NCI-H1930 (cell line): ENCODE results near the gene C1QTNF1.
"Not testable (repeated sequence)": the region's sequence is repeated elsewhere in the genome, so short reads cannot be mapped to it uniquely, and the experiment has no call there.

ENCODE experiments used
- DNase-seq, 2 experiments: peaks; one replicate each; lab custom pipeline; 2025; lab: John Stamatoyannopoulos, UW

Gene C1QTNF1

DNA sequence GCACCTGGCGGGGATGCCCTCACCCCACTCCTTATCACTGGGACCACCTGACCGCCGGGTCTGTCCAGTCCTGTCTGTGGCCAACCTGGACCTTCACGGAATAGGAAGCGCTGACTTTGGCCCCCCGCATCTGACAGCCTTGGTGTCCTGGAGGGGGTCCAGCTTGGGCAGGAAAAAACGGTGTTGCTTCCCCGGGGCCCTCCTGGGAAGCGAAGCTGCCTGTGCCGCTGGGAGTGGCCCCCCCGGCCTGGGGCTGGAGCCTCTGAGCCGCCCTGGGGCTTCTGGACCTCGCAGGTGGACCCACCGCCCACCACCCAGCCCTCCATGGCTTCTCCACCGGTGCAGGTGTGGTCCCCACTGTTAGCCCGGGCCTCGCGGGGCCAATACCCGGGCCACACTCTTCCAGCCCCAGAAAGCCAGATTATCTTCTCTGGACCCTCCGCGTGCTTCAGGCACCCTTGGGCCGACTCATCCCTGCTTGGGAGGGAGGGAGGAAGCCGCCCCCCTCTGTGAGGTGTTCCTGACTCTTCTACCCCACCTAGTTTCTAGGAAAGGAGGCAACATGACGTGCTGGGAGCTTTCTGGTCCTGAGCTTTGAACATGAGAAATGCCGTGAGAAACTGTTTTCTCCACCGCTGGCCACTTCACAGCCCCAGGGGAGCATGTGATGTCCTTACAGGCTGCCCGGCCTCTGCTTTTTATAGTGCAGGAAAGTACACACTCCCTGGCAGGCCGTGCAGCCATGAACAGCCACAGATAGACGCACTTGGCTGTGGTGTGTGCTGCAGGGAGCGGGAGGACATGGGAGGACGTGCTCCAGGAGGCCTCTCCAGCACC lies 1.1 kb downstream of the C1QTNF1 start:
- DNase-seq = no peak

DNA sequence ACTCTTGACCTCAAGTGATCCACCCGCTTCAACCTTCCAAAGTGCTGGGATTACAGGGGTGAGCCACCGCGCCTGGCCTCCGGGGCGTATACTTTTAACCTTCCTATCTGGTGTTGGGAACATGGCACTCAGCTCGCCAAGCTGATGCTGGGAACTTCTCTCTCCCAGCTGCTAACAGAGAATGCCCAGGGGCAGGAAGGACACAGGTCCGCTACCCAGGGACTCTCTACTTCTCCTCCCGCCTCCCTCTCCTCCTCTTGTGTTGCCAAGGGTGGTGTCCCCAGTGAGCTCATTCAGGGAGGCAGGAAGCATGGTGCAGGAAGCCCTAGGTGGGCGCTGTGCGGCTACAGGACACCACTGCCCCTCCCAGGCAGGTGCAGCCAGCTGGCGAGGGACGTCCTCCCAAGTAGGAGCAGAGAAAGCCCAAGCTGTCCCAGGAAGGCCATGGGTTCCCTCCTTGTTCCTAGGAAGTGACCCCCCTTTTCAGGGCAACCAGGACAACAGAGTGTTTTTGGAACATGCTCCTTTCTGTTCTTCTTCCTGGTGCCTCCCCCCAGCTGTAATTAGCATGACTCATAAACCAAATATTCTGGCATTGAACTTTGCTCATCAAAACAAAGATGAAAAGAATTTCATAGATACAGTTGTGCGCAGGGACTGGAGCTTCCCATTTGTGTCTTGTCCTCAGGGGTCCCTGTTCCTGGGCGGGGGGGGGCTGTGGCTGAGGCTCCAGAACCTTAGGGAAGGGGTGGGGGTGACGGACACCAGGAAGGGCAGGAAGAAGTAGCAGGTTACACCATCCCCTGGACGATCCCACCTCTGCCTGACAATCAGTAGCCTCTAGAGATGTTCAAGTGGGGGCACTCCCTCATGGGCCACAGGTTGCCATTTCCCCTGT lies 2.7 kb downstream of the C1QTNF1 start:
- no peak for DNase-seq

DNA sequence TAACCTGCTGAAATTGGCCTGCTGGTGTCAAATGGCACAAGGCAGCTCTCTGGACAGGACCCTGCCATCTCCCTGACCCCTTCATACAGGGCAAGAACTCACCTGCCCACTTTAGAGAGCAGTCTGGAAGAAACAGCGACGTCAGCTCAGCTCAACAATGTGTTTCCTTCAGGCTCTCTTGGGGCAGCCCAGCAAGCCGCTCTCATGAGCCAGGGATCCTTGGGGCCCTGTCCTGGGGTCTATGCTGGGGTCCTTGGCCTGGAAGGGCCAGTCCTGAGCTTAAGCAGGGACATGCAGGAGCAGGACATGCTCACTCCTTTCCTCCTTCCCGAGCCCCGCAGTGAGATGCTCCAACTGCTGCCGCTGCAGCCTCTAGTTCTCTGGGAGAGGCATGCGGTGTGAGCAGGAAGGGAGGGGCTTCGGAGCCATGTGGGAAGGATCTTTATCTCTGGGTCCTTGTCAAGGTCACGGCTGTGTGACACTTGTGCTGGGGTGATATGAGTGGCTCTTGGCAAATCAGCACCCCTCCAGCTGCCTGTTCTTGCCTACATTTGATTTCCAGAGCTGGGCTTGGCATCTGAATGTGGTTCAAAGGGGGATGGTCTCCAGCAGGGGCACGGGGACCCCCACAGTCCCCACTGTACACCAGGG lies 3.4 kb downstream of the C1QTNF1 start:
- DNase-seq = no peak

DNA sequence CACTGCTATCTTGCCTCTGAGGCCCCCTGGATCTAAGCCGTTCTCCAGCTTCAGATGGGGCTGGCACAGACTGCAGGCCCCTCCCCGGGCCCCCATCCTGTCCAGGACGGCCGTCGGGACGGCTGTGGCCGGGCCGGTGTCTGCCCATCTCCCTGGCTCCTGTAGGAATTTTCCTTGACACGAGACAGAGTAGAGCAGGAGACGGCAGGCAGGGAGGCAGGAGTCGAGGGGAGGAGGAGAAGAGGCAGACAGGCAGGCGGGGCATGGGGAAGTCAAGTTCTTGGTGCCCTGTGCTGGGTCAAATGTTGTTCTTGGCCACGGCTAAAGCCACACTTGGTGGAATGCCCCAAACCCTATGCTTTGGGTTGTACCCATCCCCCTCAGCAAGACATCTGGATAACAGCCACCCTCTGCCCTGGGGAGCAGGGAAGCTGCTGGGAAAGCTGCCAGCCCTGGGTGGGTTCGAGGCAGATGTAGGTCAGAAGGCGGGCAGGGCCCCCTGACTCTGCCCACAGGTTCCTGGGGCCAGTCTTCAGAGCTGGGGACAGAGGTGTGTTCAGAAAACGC lies 4.0 kb downstream of the C1QTNF1 start:
- no peak for DNase-seq

DNA sequence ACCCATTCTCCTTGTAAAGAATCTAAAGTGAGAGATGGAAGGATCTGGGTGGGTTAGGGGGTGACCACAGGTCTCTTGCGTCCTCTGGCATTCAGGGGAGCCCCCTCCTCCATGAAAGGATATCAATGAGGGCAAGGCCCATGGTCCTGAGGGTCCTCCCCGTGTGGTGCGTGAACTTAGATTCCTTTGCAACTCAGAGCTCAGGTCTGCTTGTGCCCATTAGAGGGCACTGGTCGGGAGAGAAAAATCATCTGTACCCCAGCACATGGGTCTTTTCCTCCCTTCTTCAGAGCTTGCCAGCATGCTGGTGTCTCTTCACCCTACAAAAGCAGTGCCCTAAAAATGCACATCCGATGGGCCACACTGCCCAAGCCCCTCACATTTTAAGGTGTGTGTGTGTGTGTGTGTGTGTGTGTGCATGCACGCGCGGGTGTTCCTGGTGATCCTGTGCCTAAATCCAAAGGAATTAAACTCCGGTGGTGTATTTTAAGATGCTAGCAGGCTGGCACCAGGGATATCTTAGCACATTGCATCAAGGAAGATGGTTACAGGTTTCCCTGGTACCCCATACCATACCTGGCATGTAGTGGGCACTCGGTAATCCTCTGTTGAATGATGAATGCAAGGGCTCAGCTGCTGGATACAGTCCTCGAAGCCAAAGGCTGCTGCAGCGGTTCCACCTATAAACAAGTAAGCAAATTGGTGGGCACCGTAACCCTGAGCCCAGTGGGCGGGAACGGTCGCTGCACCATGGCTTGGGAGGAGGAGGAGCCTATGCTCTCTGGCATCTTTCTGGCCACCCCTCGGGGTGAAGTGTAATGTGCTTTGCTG lies 4.7 kb downstream of the C1QTNF1 start:
- DNase-seq = no peak

DNA sequence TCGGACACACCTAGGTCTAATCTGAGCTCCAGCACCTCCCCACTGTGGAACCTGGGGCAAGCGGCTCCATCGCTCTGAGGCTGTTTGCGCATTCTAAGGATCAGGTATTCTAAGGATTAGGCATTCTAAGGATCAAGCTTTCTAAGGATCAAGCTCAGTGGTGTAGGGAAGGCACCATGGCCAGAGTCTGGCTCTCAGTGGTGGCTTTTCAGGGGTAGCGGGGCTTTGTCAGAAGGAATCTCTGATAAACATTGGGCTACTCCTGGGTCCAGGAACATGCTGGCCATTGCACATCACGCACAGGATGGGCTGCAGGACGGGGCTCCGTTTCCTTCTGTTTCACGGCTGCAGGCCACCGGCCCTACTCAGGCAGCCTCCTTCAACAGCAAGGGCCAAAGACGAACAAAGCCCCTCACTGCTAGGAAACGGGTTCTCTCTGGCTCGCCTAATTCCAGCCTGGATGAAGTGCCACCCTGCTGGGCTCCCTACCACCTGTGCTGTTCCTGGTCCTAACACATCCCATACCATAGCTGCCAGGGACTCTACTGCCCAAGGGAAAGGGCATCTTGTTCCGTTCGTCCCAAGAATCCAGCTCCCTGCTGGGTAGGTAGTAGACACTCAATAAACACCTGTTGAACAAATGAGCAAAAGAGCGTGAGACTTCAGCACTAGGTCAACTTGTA lies 5.5 kb downstream of the C1QTNF1 start:
- DNase-seq = no peak

DNA sequence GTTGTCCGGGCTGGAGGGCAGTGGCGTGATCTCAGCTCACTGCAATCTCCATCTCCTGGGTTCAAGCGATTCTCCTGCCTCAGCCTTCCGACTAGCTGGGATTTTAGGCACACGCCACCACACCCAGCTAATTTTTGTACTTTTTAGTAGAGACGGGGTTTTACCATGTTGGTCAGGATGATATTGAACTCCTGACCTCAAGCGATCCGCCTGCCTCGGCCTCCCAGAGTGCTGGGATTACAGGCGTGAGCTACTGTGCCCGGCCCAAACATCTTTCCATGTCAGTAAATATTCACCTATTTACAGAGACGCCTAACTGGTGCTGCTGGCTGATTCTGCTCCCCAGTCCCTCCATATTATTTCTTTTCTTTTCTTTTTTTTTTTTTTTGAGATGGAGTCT lies 6.7 kb downstream of the C1QTNF1 start:
- DNase-seq = not testable (repeated sequence)

DNA sequence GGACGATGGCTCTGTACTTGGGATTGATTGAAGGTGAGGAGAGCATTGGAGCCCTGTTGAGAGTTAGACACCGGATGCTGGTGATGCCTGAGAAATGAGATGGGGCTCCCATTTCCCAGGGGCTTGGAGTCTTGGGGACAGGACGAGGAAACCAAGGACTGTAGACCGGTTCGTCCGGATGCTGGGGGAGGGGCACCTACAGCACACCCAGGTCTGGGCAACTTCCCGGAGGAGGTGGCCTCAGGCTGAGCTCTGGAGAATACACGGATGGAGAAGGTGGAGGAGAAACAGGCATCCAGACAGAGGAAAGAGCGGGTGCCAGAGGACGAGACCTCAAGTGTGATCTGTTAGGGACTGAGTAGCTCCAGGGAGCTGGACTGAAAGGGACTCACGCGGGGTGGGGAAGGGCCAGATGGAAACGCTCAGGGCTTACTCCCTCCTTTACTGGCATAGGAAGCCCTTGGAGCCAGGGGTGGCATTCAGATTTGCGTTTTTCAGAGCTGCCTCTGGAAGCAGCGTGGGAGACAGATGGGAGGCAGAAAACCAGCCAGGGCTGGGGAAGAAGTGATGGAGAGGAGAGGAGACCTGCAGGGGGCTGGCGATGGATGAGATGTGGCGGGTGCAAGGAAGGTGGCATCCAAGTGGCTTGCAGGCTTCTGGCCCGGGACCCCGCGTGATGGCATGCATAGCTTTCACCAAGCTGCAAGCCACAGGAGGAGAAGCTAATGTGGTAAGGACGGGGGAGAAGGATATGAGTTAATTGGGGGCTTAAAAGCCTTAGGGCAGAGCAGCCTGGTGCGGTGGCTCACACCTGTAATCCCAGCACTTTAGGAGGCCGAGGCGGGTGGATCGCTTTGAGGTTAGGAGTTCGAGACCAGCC lies 8.3 kb downstream of the C1QTNF1 start:
- no peak for DNase-seq

DNA sequence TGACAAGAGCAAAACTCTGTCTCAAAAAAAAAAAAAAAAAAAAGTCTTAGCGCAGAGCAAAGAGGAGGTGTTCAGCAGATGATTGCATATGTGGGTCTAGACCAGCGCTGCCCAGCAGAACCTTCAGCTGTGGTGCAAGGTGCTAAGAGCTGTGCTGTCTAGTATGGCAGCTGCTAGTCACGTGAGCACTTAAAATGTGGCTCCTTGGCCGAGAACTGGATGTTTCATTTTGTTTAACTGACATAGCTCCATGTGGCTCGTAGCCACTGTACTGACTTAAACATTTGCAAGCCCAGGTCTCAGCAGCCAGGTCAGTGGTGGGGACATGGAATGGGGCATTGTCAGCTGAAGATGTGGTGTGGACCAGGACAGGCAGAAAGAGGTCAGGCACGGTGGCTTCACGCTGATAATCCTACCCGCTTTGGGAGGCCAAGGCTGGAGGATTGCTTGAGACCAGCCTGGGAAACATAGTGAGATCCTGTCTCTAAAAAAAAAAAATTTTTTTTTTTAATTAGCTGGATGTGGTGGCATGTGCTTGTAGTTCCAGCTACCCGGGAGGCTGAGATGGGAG lies 9.2 kb downstream of the C1QTNF1 start:
- no peak for DNase-seq

DNA sequence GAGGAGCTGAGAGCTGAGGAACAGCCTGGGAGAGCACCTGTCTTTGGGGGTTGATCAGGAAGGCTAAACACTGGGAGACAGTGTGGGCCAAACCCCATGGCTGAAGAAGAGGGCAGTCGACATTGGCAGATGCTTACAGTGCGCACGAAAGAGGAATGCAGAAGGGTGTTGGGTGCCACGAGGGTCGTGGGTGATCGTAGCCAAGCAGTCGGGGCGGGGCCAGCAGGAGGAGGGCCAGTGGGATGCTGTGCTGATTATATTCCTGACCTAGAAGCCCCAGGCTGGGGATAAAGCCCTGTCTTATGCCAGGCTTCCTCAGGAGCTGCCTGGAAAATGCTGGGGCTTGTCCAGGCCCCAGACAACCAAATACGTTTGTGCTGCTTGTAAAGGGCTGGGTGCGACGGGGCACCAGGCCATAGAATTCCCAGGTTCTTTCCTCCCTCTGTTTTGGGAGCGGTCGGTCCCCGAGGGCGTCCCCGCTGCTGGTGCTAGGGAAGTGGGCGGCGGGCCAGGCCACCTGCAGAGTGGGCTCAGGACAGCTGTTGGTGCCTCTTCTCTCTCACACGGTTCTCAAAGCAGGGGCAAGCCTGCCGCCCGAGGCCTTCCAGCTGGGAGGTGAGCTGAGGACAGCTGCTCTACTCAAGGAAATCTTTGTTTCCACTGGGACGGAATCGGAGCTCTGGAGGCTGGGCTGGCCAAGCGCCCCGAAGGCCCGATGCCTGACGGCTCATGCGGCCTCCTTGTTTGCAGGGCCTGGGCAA lies 10.0 kb downstream of the C1QTNF1 start:
- DNase-seq = no peak

DNA sequence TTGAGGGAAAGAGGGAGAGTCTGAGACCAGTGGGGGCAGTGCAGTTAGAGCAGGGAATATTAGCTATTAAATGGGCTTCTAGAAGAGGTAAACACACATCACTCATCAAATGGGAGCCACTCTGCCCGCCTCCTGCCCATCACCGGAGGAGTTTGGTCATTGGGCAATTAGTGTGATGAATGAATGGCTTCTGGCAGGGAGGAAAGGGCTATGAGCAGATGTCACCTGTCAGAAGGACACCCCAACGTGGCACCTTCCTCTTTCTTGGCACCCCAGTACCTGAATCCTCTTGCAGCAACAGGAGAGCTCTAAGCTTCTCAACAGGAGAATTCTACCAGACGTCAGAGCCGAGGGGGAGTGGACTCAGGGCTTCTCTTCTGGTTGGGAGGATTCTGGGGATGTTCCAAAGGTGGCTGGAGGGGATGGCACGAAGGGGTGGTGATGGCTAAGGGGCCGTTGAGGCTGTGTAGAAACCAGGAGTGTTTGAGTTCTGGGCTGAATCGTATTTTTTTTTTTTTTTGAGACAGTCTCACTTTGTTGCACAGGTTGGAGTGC lies 11.0 kb downstream of the C1QTNF1 start:
- no peak for DNase-seq

DNA sequence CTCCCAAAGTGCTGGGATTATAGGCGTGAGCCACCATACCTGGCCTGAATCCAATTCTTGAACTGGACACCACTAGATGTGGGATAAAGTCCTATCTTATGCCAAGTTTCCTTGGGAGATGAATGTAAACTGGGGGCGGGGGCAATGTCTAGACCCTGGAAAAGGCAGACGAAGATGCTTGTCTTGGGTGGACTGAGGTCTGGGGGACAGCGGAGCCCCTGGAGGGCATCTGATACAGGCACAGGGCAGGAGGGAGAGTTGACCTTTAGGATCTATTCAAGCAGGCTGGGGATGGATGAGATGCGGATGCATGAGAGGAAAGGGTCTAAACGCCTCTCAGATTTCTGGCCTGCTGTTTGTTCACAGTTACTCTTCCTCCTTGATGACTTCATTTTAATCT lies 11.7 kb downstream of the C1QTNF1 start:
- no peak for DNase-seq

DNA sequence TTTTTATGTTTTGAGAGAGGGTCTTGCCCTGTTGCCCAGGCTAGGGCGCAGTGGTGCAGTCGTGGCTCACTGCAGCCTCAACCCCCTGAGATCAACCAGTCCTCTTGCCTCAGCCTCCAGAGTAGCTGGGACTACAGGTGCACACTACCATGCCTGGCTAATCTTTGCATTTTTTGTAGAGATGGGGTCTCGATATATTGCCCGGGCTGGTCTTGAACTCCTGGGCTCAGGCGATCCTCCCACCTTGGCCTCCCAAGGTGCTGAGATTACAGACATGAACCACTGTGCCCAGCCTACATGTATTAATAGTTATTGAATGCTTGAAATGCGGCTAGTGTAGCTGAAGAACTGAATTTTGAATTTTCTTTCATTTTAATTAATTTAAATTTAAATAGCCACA lies 12.2 kb downstream of the C1QTNF1 start:
- DNase-seq = no peak

DNA sequence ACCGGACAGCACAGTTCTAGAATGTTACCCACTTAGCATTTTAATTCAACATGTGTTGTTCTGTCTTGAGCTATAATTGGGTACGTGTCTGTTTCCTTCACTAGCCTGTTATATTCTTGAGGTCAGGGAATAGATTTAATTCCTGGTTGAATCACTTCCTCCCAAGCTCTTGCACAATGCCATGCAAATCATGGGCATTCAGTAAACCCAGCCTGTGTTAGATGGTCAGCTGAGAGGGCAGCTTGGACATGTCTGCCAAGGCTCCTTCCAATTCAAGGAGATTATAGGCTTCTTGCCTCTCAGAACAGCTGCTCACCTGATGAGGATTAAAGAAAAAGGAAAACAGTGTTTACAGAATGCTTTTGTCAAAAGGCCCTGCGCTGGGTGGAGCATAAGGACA lies 12.6 kb downstream of the C1QTNF1 start:
- no peak for DNase-seq

DNA sequence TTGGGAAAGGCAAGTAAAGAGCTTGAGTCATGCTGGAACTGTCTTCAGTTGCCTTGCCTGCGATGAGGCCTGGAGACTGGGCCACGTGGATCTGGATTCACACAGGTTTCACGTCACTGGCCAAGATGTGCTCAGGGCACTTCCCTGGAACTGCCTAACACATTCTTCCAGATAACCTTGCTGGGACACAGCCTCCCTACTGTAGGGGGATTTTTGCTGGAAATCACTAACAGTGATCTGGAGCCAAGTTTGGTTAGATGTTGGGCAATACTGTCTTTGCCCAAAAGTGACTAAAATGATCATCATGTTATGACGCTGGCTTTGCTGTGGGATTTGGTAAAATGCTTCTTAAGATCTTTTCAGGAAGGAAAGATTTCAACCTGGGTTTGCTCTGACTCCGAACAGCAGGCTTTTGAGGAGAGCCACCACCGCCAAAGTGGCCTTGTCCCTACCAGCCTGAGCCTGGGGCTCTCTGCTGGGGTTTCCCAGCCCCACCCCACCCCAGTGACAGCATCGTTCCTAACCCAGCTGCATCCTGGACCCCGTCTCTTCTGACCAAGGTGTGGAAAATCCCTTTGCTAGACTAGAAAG lies 14.7 kb downstream of the C1QTNF1 start:
- DNase-seq = no peak

DNA sequence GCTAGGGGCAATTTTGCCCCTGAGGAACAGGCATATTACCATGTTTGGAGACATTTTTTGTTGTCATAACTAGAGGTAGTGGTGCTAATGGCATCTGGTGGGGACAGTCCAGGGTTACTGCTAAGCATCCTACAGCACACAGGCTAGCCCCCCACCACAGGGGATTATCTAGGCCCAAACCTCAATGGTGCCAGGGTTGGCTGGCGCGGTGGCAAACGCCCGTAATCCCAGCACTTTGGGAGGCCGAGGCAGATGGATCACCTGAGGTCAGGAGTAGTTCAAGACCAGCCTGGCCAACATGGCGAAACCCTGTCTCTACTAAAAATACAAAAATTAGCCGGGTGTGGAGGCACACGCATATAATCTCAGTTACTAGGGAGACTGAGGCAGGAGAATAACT lies 15.2 kb downstream of the C1QTNF1 start:
- no peak for DNase-seq

DNA sequence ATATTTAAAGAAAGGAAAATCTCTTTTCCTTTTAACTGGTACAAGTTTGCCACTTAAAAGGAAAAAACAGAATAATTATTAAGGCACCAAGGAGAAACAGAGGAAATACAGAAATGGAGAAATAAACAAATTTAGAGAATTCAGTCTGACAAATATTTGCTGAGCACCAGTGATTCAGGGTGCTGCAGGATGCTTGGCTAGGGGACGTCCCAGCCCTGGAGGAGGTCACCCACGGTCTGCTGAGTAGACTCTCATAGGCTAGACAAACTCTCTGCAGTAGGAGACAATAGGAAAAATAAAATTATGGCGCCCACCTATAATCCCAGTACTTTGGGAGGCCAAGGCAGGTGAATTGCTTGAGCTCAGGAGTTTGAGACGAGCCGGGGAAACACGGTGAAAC lies 15.9 kb downstream of the C1QTNF1 start:
- DNase-seq = no peak

DNA sequence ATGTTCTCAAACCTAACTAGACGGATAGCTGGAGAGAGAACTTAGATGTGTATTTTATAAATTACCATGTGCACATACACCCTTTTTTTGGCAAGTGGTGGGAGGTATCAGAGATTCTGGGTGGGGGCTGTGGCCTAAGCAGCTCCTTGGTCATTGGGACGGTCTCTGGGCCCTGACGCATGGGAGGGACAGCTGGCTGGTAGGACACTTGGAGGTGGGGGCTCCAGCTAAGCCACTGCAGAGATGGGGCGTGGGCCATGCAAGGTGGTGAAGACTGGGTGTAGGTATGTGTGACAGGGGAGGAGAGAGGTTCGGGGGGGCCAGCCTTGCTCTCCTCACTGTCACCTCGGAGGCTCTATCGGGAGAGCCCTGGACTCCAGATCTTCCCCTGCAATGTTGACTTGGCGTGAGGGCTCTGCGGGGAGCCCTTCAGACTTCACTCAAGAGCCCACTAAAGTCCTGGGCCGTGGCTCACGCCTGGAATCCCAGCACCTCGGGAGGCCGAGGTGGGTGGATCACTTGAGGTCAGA lies 17.1 kb downstream of the C1QTNF1 start:
- DNase-seq = no peak
